KOPT-K1 (cell line): Measurements from ENCODE around the gene PNMA1.

ENCODE experiments used
- H3K27ac ChIP-seq: fragments of 200-600 bp; sonication (generic); 2 replicates; pipeline ENCODE4 v1.5.1; 2016; ENCODE audit warnings: antibody characterized with exemption, mild to moderate bottlenecking, low read depth, low read length; ENCODE audit not compliant: poor library complexity, severe bottlenecking
- H3K36me3 ChIP-seq: fragments of 200-600 bp; sonication (generic); 2 replicates; pipeline ENCODE4 v1.5.1; 2017; ENCODE audit warnings: antibody characterized with exemption, mild to moderate bottlenecking, low read length, moderate library complexity; ENCODE audit not compliant: insufficient read depth
- H3K9me3 ChIP-seq: fragments of 200-600 bp; sonication (generic); 2 replicates; pipeline ENCODE4 v1.5.1; 2017; ENCODE audit warnings: antibody characterized with exemption, low read length, mild to moderate bottlenecking; ENCODE audit not compliant: insufficient read depth, poor library complexity, severe bottlenecking

PNMA1 gene

DNA sequence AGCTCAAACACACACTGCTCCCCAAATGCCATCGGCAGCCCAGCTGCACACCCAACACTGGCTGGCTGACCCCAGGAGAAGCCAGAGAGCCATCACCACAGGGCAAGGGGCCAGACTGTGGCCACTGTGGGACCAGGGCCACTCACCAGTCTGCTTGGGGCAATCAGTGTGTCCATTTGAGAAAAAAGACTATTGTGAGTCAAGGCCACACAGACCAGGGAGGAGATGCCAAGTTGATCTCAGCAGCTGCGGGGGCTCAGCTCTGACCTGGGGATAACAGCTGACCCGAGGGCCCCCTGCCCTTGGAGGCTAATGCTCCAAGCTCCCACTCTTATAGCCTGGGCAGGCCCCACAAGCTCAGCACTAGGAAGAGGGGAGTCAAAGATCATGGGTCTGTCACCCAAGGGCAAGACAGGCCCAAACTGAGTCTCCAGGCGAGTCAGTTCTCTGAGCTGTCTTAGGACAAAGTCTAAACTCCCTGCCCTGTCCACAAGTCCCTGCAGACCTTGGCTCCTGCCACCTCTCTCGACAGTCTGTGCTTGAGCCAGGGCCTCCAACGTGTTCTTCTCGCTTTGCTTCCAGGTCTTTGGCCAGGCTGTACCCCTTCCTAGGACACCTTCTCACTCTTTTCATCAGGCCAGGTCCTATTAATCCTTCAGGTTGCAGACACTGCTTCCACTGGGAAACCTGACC is 30.1 kb upstream of the PNMA1 start:
- Histone ChIP-seq H3K36me3 (peaks cover 11% of the 10 kb centered on the region), H3K9me3 (no peaks in the 10 kb centered on the region), H3K27ac (peak overlapping the region; percentile 97)

DNA sequence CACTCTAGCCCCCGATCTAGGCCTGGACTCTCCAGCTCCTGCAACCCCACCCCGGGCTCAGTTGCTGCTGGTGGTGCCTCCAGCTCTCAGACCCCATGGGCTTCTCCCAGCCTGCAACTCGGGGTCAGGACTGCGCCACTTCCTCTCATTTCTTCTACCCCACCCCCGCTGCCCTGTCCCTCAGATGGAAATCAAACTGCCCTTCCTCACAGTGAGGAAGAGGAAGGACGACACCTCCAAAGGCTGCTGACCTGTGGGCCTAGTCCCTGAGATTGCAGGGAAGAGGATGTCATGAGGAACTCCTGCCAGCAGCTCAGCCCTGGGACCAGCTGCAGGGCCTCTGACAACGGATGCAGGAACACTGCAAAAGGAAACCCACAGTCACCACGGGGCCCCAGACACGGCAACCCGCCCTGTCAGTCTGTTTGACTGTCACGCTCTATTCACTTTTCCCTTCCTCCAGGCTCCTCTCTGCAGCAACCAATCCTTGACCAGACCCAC is 29.3 kb upstream of the PNMA1 start:
- Histone ChIP-seq H3K9me3 (no peaks in the 10 kb centered on the region), H3K27ac (peak overlapping the region; percentile 97), H3K36me3 (peaks cover 19% of the 10 kb centered on the region)

GRCh38 chr14:73742520-73743238 is 28.5 kb upstream of the PNMA1 start:
- H3K27ac ChIP-seq: peak overlapping the region; percentile 97
- H3K36me3 ChIP-seq: peaks cover 27% of the 10 kb centered on the region
- no peaks in the 10 kb centered on the region for H3K9me3 ChIP-seq

DNA sequence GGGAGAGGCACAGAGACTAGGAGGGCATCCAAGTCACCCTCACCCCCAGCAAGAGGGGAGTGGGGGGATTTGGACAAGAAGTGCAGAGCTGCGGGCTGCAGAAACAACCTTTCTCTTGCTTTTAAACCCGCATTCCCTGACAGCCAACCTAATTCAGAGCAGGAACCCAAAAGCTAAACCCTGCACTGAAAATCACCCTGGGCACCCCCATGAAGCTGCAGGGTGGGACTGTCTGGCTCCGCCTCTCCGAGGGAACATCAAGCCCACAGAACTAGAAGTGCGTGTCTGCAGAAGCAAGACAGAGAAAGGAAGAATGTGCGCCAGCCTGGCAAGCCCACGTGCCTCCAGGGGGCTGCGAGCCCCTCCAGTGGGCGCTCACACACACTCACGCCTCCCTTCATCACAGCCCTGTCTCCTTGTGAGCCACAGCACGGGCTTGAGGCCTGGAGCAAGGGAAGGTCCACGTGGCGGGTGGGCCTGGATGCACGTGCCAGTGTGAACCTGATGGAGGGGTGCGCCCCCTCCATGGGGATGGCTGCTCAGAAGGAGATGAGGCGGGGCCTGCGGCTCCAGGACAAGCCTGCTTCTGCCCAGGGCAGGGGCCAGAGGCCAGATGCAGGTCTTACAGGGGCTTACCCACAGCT is 27.8 kb upstream of the PNMA1 start:
- peak overlapping the region; percentile 97 for H3K27ac ChIP-seq
- H3K36me3 ChIP-seq: peaks cover 33% of the 10 kb centered on the region
- H3K9me3 ChIP-seq: no peaks in the 10 kb centered on the region

DNA sequence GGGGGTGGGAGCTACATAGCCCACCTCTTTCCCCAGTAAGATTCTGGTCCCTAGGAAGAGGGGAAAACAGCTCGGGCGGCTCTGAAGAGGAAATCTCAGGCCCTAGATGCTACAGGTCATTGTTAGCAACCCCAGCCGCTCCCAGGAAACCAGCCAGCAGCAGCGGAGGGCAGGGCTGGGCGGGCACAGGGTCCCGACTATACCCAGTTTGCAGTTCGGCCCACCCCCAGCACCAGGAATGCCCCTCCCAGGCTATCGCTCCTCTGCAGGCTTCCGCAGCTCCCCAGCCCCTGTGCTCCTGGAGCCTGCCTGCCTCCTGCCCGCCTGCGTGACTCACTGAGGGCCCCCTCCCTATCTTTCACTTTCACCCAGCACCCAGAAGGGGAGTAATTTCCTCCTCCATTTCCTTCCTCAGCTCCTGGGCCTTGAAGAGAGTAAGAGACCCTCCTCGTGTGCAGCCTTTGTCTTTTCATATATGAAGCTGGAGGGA is 27.2 kb upstream of the PNMA1 start:
- no peaks in the 10 kb centered on the region for H3K9me3 ChIP-seq
- peak overlapping the region; percentile 97 for H3K27ac ChIP-seq
- peaks cover 39% of the 10 kb centered on the region for H3K36me3 ChIP-seq

GRCh38 chr14:73740618-73741326 is 26.6 kb upstream of the PNMA1 start:
- Histone ChIP-seq H3K36me3 (peaks cover 45% of the 10 kb centered on the region), H3K9me3 (no peaks in the 10 kb centered on the region), H3K27ac (peak overlapping the region; percentile 97)

- peak overlapping the region; percentile 97 for H3K27ac ChIP-seq
- H3K9me3 ChIP-seq: no peaks in the 10 kb centered on the region
- peaks cover 52% of the 10 kb centered on the region for H3K36me3 ChIP-seq
Observed at GRCh38 chr14:73739899-73740617, 25.9 kb upstream of the PNMA1 start.

GRCh38 chr14:73739174-73739898 is 25.2 kb upstream of the PNMA1 start:
- Histone ChIP-seq H3K36me3 (peaks cover 59% of the 10 kb centered on the region), H3K27ac (peak overlapping the region; percentile 97), H3K9me3 (no peaks in the 10 kb centered on the region)

GRCh38 chr14:73738518-73739173 is 24.5 kb upstream of the PNMA1 start:
- Histone ChIP-seq H3K9me3 (no peaks in the 10 kb centered on the region), H3K36me3 (peaks cover 64% of the 10 kb centered on the region), H3K27ac (no peak overlapping the region)

- no peaks in the 10 kb centered on the region for H3K9me3 ChIP-seq
- peaks cover 81% of the 10 kb centered on the region for H3K36me3 ChIP-seq
- H3K27ac ChIP-seq: no peak overlapping the region
Observed at GRCh38 chr14:73736842-73737241, 22.7 kb upstream of the PNMA1 start.

GRCh38 chr14:73732006-73732405 is 17.8 kb upstream of the PNMA1 start:
- no peak overlapping the region for H3K27ac ChIP-seq
- H3K36me3 ChIP-seq: peaks cover 96% of the 10 kb centered on the region
- no peaks in the 10 kb centered on the region for H3K9me3 ChIP-seq

DNA sequence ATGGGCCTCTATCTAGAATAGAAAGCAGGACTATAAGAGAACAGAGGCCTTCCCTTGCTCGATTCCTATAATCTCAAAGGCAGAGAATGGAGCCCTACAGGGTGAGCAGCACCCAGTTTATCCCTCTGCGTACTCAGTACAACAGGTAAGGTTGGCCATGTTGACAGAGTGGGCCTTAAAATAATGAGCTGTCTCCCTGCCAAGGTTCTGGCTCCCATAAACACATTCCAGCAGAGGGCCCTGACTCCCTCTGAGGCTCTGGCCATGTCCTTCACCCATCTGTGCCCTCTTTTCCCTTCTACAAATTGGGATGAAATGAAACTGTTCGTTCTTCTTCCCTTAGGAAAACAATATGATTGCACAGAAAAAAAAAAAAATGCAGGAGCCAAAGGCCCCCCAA is 16.9 kb upstream of the PNMA1 start:
- no peak overlapping the region for H3K27ac ChIP-seq
- H3K9me3 ChIP-seq: no peaks in the 10 kb centered on the region
- H3K36me3 ChIP-seq: peaks cover 96% of the 10 kb centered on the region

- H3K36me3 ChIP-seq: peaks cover 97% of the 10 kb centered on the region
- no peak overlapping the region for H3K27ac ChIP-seq
- H3K9me3 ChIP-seq: no peaks in the 10 kb centered on the region
Observed at GRCh38 chr14:73729556-73730265, 15.5 kb upstream of the PNMA1 start.
